HEK293 (cell line): ENCODE results near the gene STIM1.

Experiments
- CTCF ChIA-PET: fragments of 350-600 bp; formaldehyde crosslinking; extraction: SDS; loops from one replicate; lab custom pipeline; 2021; ENCODE audit warnings: antibody characterized with exemption; lab: Yijun Ruan, JAX
- POLR2A ChIA-PET: fragments of 300-600 bp; formaldehyde crosslinking; extraction: SDS; loops from one replicate; lab custom pipeline; 2020; ENCODE audit warnings: antibody characterized with exemption, inconsistent platforms; lab: Yijun Ruan, JAX
- H3K27ac ChIP-seq: fragments of 200-500 bp; sonication (Bioruptor generic); 2 replicates; pipeline ENCODE4 v1.5.1; 2014; ENCODE audit warnings: low read depth, low read length, control low read depth, inconsistent platforms; ENCODE audit errors: extremely low read depth
- H3K36me3 ChIP-seq, 2 experiments: fragments of 200-500 bp in 1 of 2; sonication (Bioruptor generic) in 1 of 2; 1 replicate in 1 of 2; 2 replicates in 1 of 2; pipeline ENCODE4 v1.5.1; 2014 to 2017; ENCODE audit warnings: inconsistent platforms in 2 of 2, low read length in 2 of 2; ENCODE audit not compliant: control insufficient read depth in 2 of 2, insufficient read depth in 1 of 2
- H3K4me1 ChIP-seq: fragments of 200-500 bp; sonication (Bioruptor generic); 2 replicates; pipeline ENCODE4 v1.5.1; 2014; ENCODE audit warnings: mild to moderate bottlenecking, low read length, inconsistent platforms; ENCODE audit not compliant: control insufficient read depth, insufficient read depth
- H3K4me3 ChIP-seq: 2 replicates; pipeline ENCODE4 v1.5.1; 2011; ENCODE audit warnings: low read depth, mild to moderate bottlenecking, control low read depth, low read length, moderate library complexity
- H3K9me3 ChIP-seq: fragments of 200-500 bp; sonication (Bioruptor generic); 2 replicates; pipeline ENCODE4 v1.5.1; 2014; ENCODE audit warnings: low read depth, low read length, inconsistent platforms; ENCODE audit not compliant: control insufficient read depth, insufficient read depth
- EGR2 ChIP-seq: fragments of 450-650 bp; formaldehyde crosslinking; IDR thresholded peaks from 2 replicates; pipeline ENCODE4 v1.5.1; 2016; ENCODE audit warnings: low read depth, missing biosample characterization, missing genetic modification characterization
- KLF10 ChIP-seq: fragments of 450-650 bp; IDR thresholded peaks from 2 replicates; pipeline ENCODE4 v1.5.1; 2018; ENCODE audit warnings: missing biosample characterization, mild to moderate bottlenecking, missing genetic modification characterization
- MZF1 ChIP-seq: fragments of 450-650 bp; formaldehyde crosslinking; IDR thresholded peaks from 2 replicates; pipeline ENCODE4 v1.5.1; 2017; ENCODE audit warnings: missing biosample characterization, missing genetic modification characterization, borderline replicate concordance
- OSR2 ChIP-seq: fragments of 450-650 bp; formaldehyde crosslinking; IDR thresholded peaks from 2 replicates; pipeline ENCODE4 v1.5.1; 2016; ENCODE audit warnings: missing biosample characterization, missing genetic modification characterization
- PBX3 ChIP-seq: sonication (generic); formaldehyde crosslinking; IDR thresholded peaks from 2 replicates; pipeline ENCODE4 v1.8.1; 2022; ENCODE audit warnings: mild to moderate bottlenecking, moderate library complexity, missing genetic modification reagents
- SCRT1 ChIP-seq: fragments of 450-650 bp; formaldehyde crosslinking; IDR thresholded peaks from 2 replicates; pipeline ENCODE4 v1.5.1; 2016; ENCODE audit warnings: missing biosample characterization, missing genetic modification characterization, borderline replicate concordance
- SP2 ChIP-seq: fragments of 450-650 bp; formaldehyde crosslinking; IDR thresholded peaks from 2 replicates; pipeline ENCODE4 v1.5.1; 2016; ENCODE audit warnings: missing biosample characterization, missing genetic modification characterization
- ZBTB11 ChIP-seq: fragments of 450-650 bp; formaldehyde crosslinking; conservative IDR thresholded peaks from 2 replicates; pipeline ENCODE4 v1.5.1; 2016; ENCODE audit warnings: low read depth, missing biosample characterization, missing genetic modification characterization
- ZBTB17 ChIP-seq: fragments of 450-650 bp; formaldehyde crosslinking; IDR thresholded peaks from 2 replicates; pipeline ENCODE4 v1.5.1; 2016; ENCODE audit warnings: missing biosample characterization, missing genetic modification characterization
- ZBTB8A ChIP-seq: fragments of 450-650 bp; formaldehyde crosslinking; IDR thresholded peaks from 2 replicates; pipeline ENCODE4 v1.5.1; 2016; ENCODE audit warnings: missing biosample characterization, missing genetic modification characterization
- ZNF155 ChIP-seq: fragments of 450-650 bp; formaldehyde crosslinking; IDR thresholded peaks from 2 replicates; pipeline ENCODE4 v1.5.1; 2016; ENCODE audit warnings: missing biosample characterization, missing genetic modification characterization
- ZNF18 ChIP-seq: fragments of 450-650 bp; formaldehyde crosslinking; IDR thresholded peaks from 2 replicates; pipeline ENCODE4 v1.5.1; 2016; ENCODE audit warnings: missing biosample characterization, missing genetic modification characterization
- ZNF221 ChIP-seq: fragments of 450-650 bp; formaldehyde crosslinking; IDR thresholded peaks from 2 replicates; pipeline ENCODE4 v1.5.1; 2017; ENCODE audit warnings: missing biosample characterization, missing genetic modification characterization, borderline replicate concordance
- ZNF26 ChIP-seq: fragments of 450-650 bp; formaldehyde crosslinking; IDR thresholded peaks from 2 replicates; pipeline ENCODE4 v1.5.1; 2016; ENCODE audit warnings: missing biosample characterization, missing genetic modification characterization
- ZNF341 ChIP-seq: fragments of 450-650 bp; formaldehyde crosslinking; IDR thresholded peaks from 2 replicates; pipeline ENCODE4; 2016; ENCODE audit warnings: low read depth, missing biosample characterization, missing genetic modification characterization
- ZNF366 ChIP-seq: fragments of 450-650 bp; formaldehyde crosslinking; conservative IDR thresholded peaks from 2 replicates; pipeline ENCODE4 v1.5.1; 2016; ENCODE audit warnings: missing biosample characterization, missing genetic modification characterization
- ZNF521 ChIP-seq: fragments of 450-650 bp; formaldehyde crosslinking; IDR thresholded peaks from 2 replicates; pipeline ENCODE4 v1.5.1; 2017; ENCODE audit warnings: missing biosample characterization, mild to moderate bottlenecking, missing genetic modification characterization
- ZNF621 ChIP-seq: fragments of 450-650 bp; formaldehyde crosslinking; IDR thresholded peaks from 2 replicates; pipeline ENCODE4 v1.5.1; 2017; ENCODE audit warnings: missing biosample characterization, missing genetic modification characterization
- ZNF654 ChIP-seq: fragments of 450-650 bp; formaldehyde crosslinking; IDR thresholded peaks from 2 replicates; pipeline ENCODE4 v1.5.1; 2016; ENCODE audit warnings: low read depth, missing biosample characterization, missing genetic modification characterization
- ZNF660 ChIP-seq: fragments of 450-650 bp; IDR thresholded peaks from 2 replicates; pipeline ENCODE4 v1.5.1; 2018; ENCODE audit warnings: missing biosample characterization, mild to moderate bottlenecking, missing genetic modification characterization
- ZNF664 ChIP-seq: fragments of 450-650 bp; formaldehyde crosslinking; IDR thresholded peaks from 2 replicates; pipeline ENCODE4 v1.5.1; 2016; ENCODE audit warnings: missing biosample characterization, missing genetic modification characterization
- ZNF792 ChIP-seq: fragments of 450-650 bp; formaldehyde crosslinking; IDR thresholded peaks from 2 replicates; pipeline ENCODE4 v1.5.1; 2016; ENCODE audit warnings: missing biosample characterization, missing genetic modification characterization
- ZSCAN23 ChIP-seq: fragments of 450-650 bp; formaldehyde crosslinking; IDR thresholded peaks from 2 replicates; pipeline ENCODE4 v1.5.1; 2016; ENCODE audit warnings: missing biosample characterization, missing genetic modification characterization
- ZSCAN30 ChIP-seq: fragments of 450-650 bp; IDR thresholded peaks from 2 replicates; pipeline ENCODE4 v1.5.1; 2018; ENCODE audit warnings: missing biosample characterization, mild to moderate bottlenecking, missing genetic modification characterization, moderate library complexity

STIM1 gene

GRCh38 chr11:3853545-3853842 lies 2.0 kb upstream of the STIM1 start:
- no peak overlapping the region for H3K4me3 ChIP-seq
- H3K9me3 ChIP-seq = no peaks in the 10 kb centered on the region
- no peaks in the 10 kb centered on the region for H3K36me3 ChIP-seq
- ChIA-PET POLR2A (interaction anchor here (1.0 kb wide), 1 partner anchor 12 kb away, joined by 3 read pairs; no protein-coding TSS in a partner anchor), CTCF (interaction anchor here (1.1 to 19.6 kb wide), 8 partner anchors 10 to 229 kb away, joined by 3 to 589 read pairs (median 14); partner anchors contain the start of gene RHOG)
- no peak for TF ChIP-seq ZBTB8A (tag by site-specific recombination)
- no peak for TF ChIP-seq ZNF366 (tag by site-specific recombination)
- no peak for TF ChIP-seq ZNF654 (tag by site-specific recombination)
- TF ChIP-seq ZSCAN23 (tag by site-specific recombination) = no peak
- no peak for TF ChIP-seq ZSCAN30
- no peak for TF ChIP-seq ZNF521 (tag by site-specific recombination)
- no peak for TF ChIP-seq MZF1 (tag by site-specific recombination)
- TF ChIP-seq SP2 (tag by site-specific recombination) = no peak
- no peak for TF ChIP-seq KLF10 (tag by site-specific recombination)
- no peak for TF ChIP-seq EGR2 (tag by site-specific recombination)
- no peak for TF ChIP-seq ZBTB17 (tag by site-specific recombination)
- no peaks in the 10 kb centered on the region for H3K4me1 ChIP-seq
- H3K27ac ChIP-seq = no peak overlapping the region

- H3K36me3 ChIP-seq = no peaks in the 10 kb centered on the region
- no peak overlapping the region for H3K4me3 ChIP-seq
- H3K9me3 ChIP-seq = no peaks in the 10 kb centered on the region
- TF ChIP-seq ZBTB11 (tag by site-specific recombination) (no peak), ZNF621 (tag by site-specific recombination) (no peak), ZNF792 (tag by site-specific recombination) (no peak), ZNF155 (tag by site-specific recombination) (no peak), OSR2 (tag by site-specific recombination) (no peak), ZNF18 (tag by site-specific recombination) (no peak), ZNF341 (no peak), ZNF660 (no peak), ZNF221 (no peak), SCRT1 (no peak), ZNF26 (tag by site-specific recombination) (no peak), ZNF664 (tag by site-specific recombination) (no peak), PBX3 (CRISPR knock-in tag) (no peak)
- TF ChIP-seq, all 188 proteins: peak for 0
- ChIA-PET CTCF (interaction anchor here (0.6 to 19.6 kb wide), 48 partner anchors 8 to 245 kb away, joined by 3 to 589 read pairs (median 5); partner anchors contain the start of genes RHOG and RRM1), POLR2A (interaction anchor here (0.6 to 2.6 kb wide), 9 partner anchors 11 to 219 kb away, joined by 3 to 45 read pairs (median 4); partner anchors contain the start of gene RHOG)
- Histone ChIP-seq H3K27ac (no peak overlapping the region; the same call in 1 of the 2 replicates), H3K4me1 (no peaks in the 10 kb centered on the region)
Measured at GRCh38 chr11:3853899-3854659, 1.4 kb upstream of the STIM1 start.
